NCI-H2227 (cell line): Measurements from ENCODE around the gene NHS.

Experiments
- DNase-seq: peaks from one replicate; lab custom pipeline; 2025; ENCODE audit not compliant: unreplicated experiment; lab: John Stamatoyannopoulos, UW

The NHS gene

GRCh38 chrX:17613979-17614588, 239.1 kb downstream of the NHS start:
- peak; percentile 48 for DNase-seq

GRCh38 chrX:17616936-17617335, 241.9 kb downstream of the NHS start:
- DNase-seq: peak; percentile 40

DNA sequence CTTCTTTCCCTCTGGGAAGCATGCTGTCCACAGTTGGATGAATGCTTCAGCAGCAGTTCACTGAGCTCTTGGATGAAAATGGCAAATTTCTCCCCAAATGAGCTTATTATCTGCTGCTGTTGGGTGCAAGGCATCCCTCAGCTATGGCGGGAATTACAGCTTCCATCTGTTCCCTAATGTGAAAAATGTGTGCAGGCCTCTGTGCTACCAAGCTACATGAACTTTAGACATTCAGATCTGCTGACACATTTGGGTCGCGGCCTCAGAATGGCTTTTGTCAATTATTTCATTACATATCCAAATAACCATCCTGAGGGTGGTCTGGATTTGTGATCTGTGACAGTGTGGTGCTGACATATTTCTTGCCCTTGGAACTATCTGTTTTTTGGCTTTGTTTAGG, 242.8 kb downstream of the NHS start:
- no peak for DNase-seq

DNA sequence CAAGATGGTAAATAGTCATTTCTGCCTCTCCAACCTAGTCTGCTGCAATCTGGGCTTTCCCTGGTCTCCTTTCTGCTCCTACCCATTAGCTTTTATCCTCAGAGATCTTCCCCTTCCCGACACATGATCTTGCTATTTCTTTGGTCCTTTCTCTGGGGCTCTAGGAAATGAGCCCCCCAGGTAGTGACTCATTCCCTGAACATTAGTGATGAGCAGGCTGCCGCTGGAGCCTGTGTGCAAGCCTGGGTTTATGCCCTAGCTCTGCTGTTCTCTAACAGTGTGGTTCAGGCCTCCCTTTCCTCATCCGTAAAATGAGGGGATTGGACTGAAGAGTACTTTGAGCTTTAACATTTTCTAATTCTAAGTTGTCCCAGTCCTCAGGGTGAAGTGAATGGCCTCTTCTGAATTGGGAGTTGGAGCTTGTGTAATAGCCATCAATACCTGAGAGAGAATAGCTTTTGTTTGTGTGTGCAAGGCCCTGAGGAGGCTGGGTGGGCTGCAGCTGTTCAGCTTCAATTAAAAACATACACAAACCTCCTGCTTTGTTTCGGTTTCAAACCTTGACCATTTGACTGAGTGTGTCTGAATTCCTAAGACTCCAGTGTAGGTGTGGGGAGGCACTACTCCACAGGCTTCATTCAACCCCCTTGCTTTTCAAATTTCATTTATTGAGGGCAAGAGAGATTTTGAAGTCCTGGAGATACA, 246.7 kb downstream of the NHS start:
- DNase-seq: no peak

GRCh38 chrX:17622331-17622730, 247.3 kb downstream of the NHS start:
- no peak for DNase-seq

GRCh38 chrX:17623750-17624149, 248.8 kb downstream of the NHS start:
- no peak for DNase-seq

- no peak for DNase-seq
Observed at GRCh38 chrX:17627026-17627425, 252.0 kb downstream of the NHS start.

DNA sequence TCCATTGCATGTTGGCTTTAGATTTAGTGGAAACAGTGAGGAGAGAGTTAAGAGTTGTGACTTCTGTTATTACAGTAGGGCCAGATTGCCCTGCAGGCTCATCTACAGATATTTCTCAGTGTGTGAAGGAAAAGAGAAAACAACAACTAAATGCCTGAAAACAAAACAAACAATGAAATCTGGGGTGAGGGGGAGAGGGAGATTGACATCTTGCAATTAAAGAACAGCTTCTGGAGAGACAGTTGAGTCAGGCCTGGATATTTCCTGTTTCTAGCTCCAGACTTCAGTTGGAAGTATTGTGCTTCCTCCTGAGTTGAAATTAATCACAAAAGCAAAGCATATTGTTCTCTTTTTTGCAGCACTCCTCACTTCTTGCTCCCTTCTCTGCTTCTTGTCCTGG, 254.0 kb downstream of the NHS start:
- no peak for DNase-seq

DNA sequence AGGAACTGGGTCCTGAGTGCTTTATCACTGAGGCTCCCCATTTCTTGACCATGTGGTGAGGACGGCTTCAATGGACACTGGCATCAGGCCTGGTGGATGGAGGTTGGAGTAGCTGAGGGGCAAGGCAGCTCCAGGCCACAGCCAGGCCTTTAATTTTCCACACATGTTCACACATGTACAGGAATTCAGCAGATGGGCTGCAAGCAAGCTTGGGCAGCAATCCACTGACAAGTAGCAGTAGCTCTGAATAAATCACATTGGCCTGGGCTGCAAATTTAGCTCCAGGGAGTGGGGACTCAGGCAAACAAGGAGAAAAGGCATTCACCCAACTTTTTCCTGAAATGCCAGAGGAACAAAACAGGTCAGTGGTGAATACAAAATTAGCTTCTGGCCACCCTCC, 254.5 kb downstream of the NHS start:
- no peak for DNase-seq

- no peak for DNase-seq
Observed at GRCh38 chrX:17631647-17632046, 256.6 kb downstream of the NHS start.

DNA sequence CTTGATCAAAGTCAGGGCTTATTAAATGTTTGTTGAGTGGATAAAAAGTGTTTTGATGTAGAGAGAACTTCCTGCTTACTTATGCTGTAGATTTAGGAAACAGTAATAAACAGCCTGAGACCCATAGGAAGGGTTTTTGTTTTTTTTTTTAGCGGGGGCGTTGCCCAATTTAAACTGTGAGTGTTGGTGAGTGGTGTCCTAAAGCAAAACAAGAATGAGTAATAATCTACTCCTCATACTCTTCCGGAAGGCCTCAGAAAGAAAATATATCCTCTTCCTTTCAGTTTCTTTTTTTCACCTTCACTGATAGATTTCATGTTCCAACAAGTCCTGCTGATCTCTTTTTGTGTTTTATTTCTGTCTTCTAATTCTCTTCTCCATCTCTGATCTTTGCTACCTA, 257.9 kb downstream of the NHS start:
- DNase-seq: no peak

DNA sequence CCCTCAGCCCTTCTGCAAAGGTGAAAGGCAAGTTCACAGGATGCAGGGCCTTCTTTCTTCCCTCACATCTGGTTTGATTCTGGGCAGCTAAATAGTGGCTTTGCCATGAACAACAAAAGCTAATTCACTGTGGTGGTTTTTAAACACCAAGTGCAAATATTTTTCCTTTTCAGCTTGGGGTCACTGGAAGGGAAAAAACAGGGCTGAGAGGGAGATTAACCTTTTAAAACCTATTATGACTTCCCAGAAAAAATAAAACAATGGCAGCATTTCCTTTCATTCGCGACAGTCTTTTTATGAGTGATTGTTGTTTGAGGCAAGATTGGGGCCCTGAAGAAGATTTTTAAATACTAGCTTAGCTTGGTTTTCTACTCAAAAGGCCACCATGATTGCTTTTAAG, 258.5 kb downstream of the NHS start:
- DNase-seq: no peak

DNA sequence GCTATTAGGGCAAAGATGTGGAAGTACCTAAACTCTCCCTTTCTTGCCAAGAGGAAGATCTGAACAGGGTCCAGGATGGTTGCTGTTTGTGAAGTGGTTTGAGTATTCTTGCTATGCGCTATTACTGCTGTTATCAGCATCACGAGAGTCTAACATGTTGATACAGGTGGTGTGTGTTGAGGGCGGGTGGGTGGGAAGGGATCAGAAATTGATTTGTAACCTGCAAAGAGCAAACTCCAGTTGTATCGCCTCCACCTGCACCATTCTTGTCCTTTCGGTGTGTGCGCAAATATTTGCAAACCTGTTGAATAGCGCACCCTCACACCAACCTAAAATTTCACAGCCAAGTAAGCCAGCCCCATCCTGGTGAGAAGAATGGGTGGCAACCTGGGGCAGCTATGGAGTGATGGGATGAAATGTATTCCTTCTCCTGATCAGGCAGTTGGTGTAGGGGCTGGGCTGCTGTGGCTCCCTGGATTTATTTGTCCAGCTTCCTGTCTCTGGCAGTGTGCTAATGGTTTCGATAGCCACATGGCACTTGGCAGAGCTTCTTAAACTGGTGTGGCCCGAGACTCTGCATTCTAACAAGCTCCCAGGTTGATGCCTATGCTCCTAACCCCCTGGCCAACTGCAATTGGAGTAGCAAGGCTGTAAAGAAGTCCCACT, 259.7 kb downstream of the NHS start:
- DNase-seq: no peak

DNA sequence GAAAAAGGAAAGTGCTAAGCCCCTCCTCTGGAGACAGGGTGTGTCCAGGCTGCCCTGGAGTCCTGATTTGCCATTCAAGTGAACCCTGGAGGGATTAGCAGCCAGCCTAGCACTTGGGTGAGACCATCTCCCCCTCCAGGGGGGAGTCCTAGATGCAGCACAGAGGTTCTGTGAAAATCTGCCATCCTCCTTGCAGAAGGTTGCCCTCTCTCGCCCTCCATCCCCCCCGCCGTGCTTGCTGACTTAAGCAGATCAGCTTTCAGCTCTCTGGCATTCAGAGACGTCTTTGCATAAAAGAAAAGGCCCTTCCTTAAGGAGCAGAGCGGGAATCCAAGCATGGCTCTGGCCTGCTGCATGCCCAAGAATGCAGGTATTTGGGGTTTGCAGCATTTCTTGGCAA, 260.2 kb downstream of the NHS start:
- DNase-seq: peak; percentile 66

- no peak for DNase-seq
Observed at GRCh38 chrX:17637235-17637634, 262.2 kb downstream of the NHS start.

GRCh38 chrX:17638731-17639130, 263.7 kb downstream of the NHS start:
- no peak for DNase-seq

DNA sequence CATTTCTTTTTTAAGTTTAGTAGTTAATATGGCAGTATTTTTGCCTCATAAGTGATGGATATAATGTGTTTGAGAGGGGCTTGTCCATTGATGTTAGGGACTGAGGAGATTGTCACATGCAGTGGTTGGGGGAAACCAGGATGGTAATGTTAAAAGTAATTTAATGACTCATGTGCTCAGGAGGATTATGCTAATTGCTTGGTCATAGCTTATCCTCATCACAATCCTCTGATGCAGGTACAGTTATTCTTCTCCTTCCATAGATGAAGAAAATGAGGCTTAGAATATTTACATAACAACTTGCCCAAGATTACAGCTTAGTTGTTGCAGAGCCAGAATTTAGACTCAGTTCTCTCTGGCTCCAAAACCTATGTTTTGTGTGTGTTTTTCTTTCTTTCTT, 267.9 kb downstream of the NHS start:
- no peak for DNase-seq

DNA sequence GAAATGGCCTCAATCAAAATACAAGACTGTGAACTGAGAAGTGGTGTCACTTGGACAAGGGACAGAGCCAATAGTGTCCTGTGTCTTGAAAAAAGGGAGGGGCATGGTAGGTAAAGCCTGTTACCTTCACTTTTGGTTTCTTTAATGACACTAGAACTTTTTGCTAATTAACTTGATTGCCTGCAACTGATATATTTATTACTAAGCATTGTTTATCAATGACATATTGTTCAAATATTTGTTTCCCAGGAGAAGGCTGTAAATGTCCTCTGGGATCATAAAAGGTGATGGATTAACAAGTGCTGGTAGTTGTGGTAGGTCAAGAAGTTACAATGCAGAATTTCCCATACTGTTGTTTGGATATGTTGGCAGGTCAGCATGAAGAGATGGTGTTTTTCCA, 268.5 kb downstream of the NHS start:
- no peak for DNase-seq

DNA sequence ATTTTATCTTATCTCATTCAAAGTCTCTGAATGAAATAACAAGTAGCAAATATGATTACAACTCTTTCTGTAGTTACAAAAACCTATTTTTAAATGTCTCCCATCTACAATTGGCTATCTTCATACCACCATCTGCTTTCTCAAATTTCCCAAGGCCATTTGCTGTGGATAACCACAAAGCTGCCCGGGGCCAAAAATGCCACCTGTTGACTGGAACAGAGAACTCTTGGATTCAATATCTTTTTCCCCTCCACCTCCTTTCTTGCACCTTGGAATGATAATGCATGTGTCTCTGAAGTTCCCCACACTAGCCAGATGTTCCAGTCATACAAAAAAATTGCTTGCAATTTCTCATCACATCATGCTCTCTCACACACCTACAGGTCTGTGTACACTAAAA, 269.0 kb downstream of the NHS start:
- DNase-seq: no peak

- no peak for DNase-seq
Observed at GRCh38 chrX:17654116-17654515, 279.1 kb downstream of the NHS start.

- DNase-seq: no peak
Observed at GRCh38 chrX:17655211-17656034, 280.4 kb downstream of the NHS start.

GRCh38 chrX:17656035-17656418, 281.0 kb downstream of the NHS start:
- no peak for DNase-seq
